HG02884 (cell line): ENCODE measurements around the gene EMSY.

Source experiments
- ATAC-seq: cut with Tn5 transposase; IDR thresholded peaks from one replicate; pipeline ENCODE4 v1.9.1; 2021; ENCODE audit warnings: mild to moderate bottlenecking, moderate library complexity; ENCODE audit not compliant: unreplicated experiment

EMSY gene

GRCh38 chr11:76453248-76453647 is 8.4 kb downstream of the EMSY start:
- ATAC-seq, result no peak

- no peak for ATAC-seq
Measured at GRCh38 chr11:76455331-76455730, 10.5 kb downstream of the EMSY start.

- ATAC-seq, result no peak
Measured at GRCh38 chr11:76455931-76456330, 11.1 kb downstream of the EMSY start.

- ATAC-seq, result no peak
Measured at GRCh38 chr11:76456571-76456970, 11.8 kb downstream of the EMSY start.

GRCh38 chr11:76459299-76459698 is 14.5 kb downstream of the EMSY start:
- ATAC-seq, result no peak

GRCh38 chr11:76459846-76460245 is 15.0 kb downstream of the EMSY start:
- ATAC-seq, result no peak

- ATAC-seq, result no peak
Measured at GRCh38 chr11:76462317-76462716, 17.5 kb downstream of the EMSY start.

GRCh38 chr11:76465701-76466100 is 20.9 kb downstream of the EMSY start:
- ATAC-seq, result no peak

- ATAC-seq, result no peak
Measured at GRCh38 chr11:76466666-76467065, 21.8 kb downstream of the EMSY start.

GRCh38 chr11:76469141-76469540 is 24.3 kb downstream of the EMSY start:
- ATAC-seq, result no peak

- ATAC-seq, result no peak
Measured at GRCh38 chr11:76471382-76471781, 26.6 kb downstream of the EMSY start.

GRCh38 chr11:76480241-76480640 is 35.4 kb downstream of the EMSY start:
- no peak for ATAC-seq

GRCh38 chr11:76491644-76492043 is 46.8 kb downstream of the EMSY start:
- no peak for ATAC-seq

GRCh38 chr11:76493040-76493439 is 48.2 kb downstream of the EMSY start:
- ATAC-seq, result no peak

- no peak for ATAC-seq
Measured at GRCh38 chr11:76493626-76494539, 49.1 kb downstream of the EMSY start.

GRCh38 chr11:76495019-76495418 is 50.2 kb downstream of the EMSY start:
- no peak for ATAC-seq

- no peak for ATAC-seq
Measured at GRCh38 chr11:76496174-76496573, 51.4 kb downstream of the EMSY start.

- ATAC-seq, result no peak
Measured at GRCh38 chr11:76501526-76502202, 56.8 kb downstream of the EMSY start.

- ATAC-seq, result no peak
Measured at GRCh38 chr11:76506833-76507232, 62.0 kb downstream of the EMSY start.

GRCh38 chr11:76510060-76511047 is 65.5 kb downstream of the EMSY start:
- no peak for ATAC-seq
